GM21786 (cell line): Measurements from ENCODE around the gene UTP18.
"Not testable (repeated sequence)": the region's sequence is repeated elsewhere in the genome, so short reads cannot be mapped to it uniquely, and the experiment has no call there.

Source experiments
- ATAC-seq: cut with Tn5 transposase; IDR thresholded peaks from one replicate; pipeline ENCODE4 v1.9.1; 2021; ENCODE audit not compliant: unreplicated experiment

Gene UTP18

GRCh38 chr17:51330861-51331503, 70.6 kb downstream of the UTP18 start:
- not testable (repeated sequence) for ATAC-seq

- ATAC-seq = no peak
These were observed 74.8 kb downstream of the UTP18 start for GRCh38 chr17:51335006-51335590.

GRCh38 chr17:51335883-51336822, 75.8 kb downstream of the UTP18 start:
- ATAC-seq = no peak

DNA sequence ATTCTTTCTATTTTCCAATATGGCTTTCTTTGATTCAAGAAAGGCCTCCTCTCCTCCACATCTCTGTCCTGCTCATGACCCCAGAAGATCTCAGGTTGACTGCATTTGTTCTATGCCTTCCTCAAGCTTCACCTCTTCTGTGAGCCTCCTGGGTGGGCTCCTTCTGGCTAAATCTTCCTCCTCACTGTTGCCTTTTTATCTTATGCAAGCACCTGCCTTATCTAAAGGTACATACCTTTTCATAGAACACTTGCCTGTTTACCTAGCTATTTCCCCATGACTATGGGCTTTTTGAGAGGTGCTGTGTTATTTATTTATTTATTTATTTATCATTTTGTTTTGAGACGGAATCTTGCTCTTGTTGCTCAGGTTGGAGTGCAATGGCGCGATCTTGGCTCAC, 81.1 kb downstream of the UTP18 start:
- no peak for ATAC-seq

DNA sequence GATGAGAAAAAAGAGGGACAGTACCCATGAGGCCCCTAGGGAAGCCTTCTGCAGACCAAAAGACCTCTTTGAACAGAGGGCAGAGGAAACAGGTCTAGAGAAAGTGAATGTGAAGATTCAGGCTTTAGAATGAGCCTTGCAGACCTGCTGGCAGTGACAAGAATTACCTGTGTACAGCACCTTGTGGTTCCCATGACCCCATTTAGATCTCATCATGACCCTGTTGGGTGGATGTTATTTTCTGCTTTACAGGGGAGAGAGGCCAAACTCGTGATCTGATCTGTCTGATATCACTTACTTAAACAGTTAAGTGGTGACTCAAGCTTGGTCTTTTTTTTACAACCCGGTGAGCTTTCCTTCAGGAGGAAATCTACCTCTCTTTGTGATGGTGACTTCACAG, 81.9 kb downstream of the UTP18 start:
- no peak for ATAC-seq

GRCh38 chr17:51344532-51344931, 84.2 kb downstream of the UTP18 start:
- ATAC-seq = no peak

DNA sequence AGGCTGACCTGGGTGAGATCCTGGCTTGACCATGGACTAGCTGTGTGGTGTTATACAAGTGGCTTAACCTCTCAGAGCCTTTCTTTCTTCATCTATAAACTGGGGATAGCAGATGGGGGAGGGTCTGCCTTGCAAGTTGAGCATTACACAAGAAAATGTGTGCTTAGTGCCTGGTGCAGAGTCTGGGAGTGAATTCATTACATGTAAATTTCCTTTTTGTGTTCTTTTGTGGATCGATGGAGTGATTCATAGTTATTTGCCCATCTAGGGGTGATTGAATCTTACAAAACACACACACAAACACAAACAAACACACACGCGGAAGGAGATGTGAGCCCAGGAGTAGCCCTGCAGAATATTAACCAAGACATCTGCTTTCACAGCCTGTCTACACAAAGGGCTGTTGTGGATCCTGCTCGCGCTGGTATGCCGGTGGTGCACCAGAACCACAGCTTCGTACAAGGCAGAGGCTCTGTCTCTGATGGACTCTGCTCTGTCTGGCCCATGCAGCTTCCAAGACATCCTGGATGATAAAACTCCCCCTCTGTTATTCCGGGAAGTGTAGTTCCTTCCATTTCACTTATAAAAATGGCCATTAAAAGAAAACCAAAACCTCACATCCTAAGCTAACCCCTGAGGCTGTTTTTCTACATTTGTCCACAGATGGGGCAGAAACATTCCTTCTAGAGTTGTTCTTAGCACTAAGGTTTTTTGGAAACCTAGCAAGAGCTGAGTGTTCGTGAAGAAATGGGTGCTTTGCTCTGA, 86.1 kb downstream of the UTP18 start:
- no peak for ATAC-seq
